Vagina (tissue), 2 donors: Measurements from ENCODE around the gene GGT7.

Experiments used
- POLR2A ChIP-seq, 2 donors: fragments of 450-650 bp; IDR thresholded peaks; one replicate each; pipeline ENCODE4 v1.6.1; 2017; ENCODE audit warnings: antibody characterized with exemption in 2 of 2, mild to moderate bottlenecking in 2 of 2, moderate library complexity in 2 of 2
- TF ChIP-seq, protein P1 (sequence below), 3 experiments: fragments of 450-650 bp in 2 of 3; fragments of 200-600 bp in 1 of 3; sonication (generic) in 1 of 3; IDR thresholded peaks; one replicate each; pipeline ENCODE4 v1.5.1; 2017 to 2019; ENCODE audit warnings: antibody characterized with exemption in 3 of 3, mild to moderate bottlenecking in 2 of 3, moderate library complexity in 2 of 3

DNA sequence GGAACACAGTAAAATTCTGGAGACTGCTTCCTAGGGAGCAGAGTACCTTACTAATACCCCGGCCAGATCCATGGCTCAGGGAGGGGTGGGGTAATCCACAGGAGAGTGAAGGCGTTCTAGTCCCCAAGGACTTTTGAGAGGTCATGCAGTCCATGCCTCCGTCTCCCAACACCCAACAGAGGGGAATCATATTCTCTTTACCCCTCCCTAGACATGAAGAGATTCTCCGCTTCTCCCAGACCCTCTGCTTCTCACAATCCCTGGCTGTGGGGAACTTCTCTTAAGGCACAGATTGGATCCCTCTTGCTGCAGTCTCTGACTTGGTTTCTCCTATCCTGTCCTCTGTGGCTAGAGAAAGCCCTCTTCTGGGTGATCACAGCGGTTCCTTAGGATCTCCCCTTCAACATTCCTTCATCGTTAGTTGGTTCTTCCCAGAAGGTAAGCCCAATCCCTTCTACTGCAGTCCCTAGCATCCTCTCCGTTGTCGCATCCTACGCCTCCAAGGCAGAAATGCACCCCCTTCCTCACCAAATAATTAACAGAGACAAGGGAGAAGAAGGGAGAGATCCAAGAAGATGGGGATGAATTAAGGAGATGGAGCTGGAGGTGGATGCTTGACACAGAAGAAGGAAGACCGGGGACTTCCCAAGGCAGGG is 562 bp downstream of the GGT7 start:
- TF ChIP-seq, protein P1, sequence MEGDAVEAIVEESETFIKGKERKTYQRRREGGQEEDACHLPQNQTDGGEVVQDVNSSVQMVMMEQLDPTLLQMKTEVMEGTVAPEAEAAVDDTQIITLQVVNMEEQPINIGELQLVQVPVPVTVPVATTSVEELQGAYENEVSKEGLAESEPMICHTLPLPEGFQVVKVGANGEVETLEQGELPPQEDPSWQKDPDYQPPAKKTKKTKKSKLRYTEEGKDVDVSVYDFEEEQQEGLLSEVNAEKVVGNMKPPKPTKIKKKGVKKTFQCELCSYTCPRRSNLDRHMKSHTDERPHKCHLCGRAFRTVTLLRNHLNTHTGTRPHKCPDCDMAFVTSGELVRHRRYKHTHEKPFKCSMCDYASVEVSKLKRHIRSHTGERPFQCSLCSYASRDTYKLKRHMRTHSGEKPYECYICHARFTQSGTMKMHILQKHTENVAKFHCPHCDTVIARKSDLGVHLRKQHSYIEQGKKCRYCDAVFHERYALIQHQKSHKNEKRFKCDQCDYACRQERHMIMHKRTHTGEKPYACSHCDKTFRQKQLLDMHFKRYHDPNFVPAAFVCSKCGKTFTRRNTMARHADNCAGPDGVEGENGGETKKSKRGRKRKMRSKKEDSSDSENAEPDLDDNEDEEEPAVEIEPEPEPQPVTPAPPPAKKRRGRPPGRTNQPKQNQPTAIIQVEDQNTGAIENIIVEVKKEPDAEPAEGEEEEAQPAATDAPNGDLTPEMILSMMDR (IDR thresholded peaks at IDR 0.05): no peak
- no peak for TF ChIP-seq POLR2A (IDR thresholded peaks at IDR 0.05)
